Measurements from ENCODE around the gene TMCO6.

DNA sequence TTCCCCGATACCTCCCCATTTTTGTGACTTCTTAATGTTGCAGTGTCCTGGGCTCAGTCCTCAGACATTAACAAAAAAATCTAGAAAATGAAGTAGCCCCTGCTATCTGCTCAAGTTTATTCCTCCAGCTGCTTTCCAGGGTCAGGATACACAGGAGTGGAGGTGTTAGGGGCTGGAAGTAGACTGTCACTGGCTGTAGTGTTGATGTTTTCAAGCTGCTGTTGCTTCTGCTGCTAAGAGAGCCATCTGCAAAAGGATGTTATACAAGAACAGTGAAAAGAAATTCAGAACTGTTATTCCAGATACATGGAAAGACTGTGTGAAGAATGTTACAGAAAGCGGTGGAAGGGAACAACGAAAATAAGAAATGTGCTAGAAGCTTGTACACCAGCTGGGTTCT is 16.9 kb upstream of the TMCO6 start:
- no peak for TF ChIP-seq POLR2A (IDR thresholded peaks at IDR 0.05)
- TF ChIP-seq, protein P1, sequence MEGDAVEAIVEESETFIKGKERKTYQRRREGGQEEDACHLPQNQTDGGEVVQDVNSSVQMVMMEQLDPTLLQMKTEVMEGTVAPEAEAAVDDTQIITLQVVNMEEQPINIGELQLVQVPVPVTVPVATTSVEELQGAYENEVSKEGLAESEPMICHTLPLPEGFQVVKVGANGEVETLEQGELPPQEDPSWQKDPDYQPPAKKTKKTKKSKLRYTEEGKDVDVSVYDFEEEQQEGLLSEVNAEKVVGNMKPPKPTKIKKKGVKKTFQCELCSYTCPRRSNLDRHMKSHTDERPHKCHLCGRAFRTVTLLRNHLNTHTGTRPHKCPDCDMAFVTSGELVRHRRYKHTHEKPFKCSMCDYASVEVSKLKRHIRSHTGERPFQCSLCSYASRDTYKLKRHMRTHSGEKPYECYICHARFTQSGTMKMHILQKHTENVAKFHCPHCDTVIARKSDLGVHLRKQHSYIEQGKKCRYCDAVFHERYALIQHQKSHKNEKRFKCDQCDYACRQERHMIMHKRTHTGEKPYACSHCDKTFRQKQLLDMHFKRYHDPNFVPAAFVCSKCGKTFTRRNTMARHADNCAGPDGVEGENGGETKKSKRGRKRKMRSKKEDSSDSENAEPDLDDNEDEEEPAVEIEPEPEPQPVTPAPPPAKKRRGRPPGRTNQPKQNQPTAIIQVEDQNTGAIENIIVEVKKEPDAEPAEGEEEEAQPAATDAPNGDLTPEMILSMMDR (IDR thresholded peaks at IDR 0.05): no peak

Measured in suprapubic skin (tissue), 3 donors.